Inferior parietal cortex (tissue), 1 donor: ENCODE results near the gene COPS7A.

Source experiments
- DNase-seq: peaks from one replicate; pipeline ENCODE4 v3.0.0-alpha.2; 2016; ENCODE audit errors: extremely low spot score

The COPS7A gene

GRCh38 chr12:6751767-6752166 lies 27.9 kb downstream of the COPS7A start:
- DNase-seq: no peak

GRCh38 chr12:6752167-6752920 lies 28.5 kb downstream of the COPS7A start:
- DNase-seq: no peak

- DNase-seq: peak; percentile 96
Observed at GRCh38 chr12:6752921-6753771, 29.3 kb downstream of the COPS7A start, which contains the start of gene MLF2. MLF2 (minus strand) TSS chr12:6753141; CDS start chr12:6752334, 807 bp downstream.

- no peak for DNase-seq
Observed at GRCh38 chr12:6753772-6754356, 30.0 kb downstream of the COPS7A start.

GRCh38 chr12:6754411-6754810 lies 30.6 kb downstream of the COPS7A start:
- DNase-seq: no peak

- no peak for DNase-seq
Observed at GRCh38 chr12:6757028-6757690, 33.3 kb downstream of the COPS7A start.

- no peak for DNase-seq
Observed at GRCh38 chr12:6758506-6759095, 34.8 kb downstream of the COPS7A start.

GRCh38 chr12:6759741-6760140 lies 35.9 kb downstream of the COPS7A start:
- DNase-seq: no peak

- no peak for DNase-seq
Observed at GRCh38 chr12:6763380-6763779, 39.5 kb downstream of the COPS7A start.

GRCh38 chr12:6764011-6764828 lies 40.4 kb downstream of the COPS7A start:
- peak; percentile 91 for DNase-seq

- no peak for DNase-seq
Observed at GRCh38 chr12:6765048-6765633, 41.3 kb downstream of the COPS7A start.

GRCh38 chr12:6765634-6766581 lies 42.1 kb downstream of the COPS7A start, which contains the start of gene PTMS:
PTMS (plus strand) TSS chr12:6766363; CDS start chr12:6766706, 343 bp downstream.
- DNase-seq: no peak

GRCh38 chr12:6766651-6767349 lies 43.0 kb downstream of the COPS7A start:
- DNase-seq: peak; percentile 45

- peak; percentile 35 for DNase-seq
Observed at GRCh38 chr12:6767353-6768319, 43.8 kb downstream of the COPS7A start.

- no peak for DNase-seq
Observed at GRCh38 chr12:6768437-6768914, 44.6 kb downstream of the COPS7A start.

- DNase-seq: no peak
Observed at GRCh38 chr12:6768990-6769389, 45.1 kb downstream of the COPS7A start.

- no peak for DNase-seq
Observed at GRCh38 chr12:6769666-6770065, 45.8 kb downstream of the COPS7A start.
